Neural crest cell (in vitro differentiated cells): ENCODE data around the gene SRRM4. TPM values are rescaled to one million over a fixed set of nuclear protein-coding genes. Genes with fewer than 3 reads are reported as not detected.

Experiments
- DNase-seq: peaks from one replicate; pipeline ENCODE4 v3.0.0; 2021; ENCODE audit warnings: low read depth, mixed read lengths, low spot score
- H3K27ac Mint-ChIP-seq: one replicate; pipeline ENCODE4 v1.8.0; 2021; ENCODE audit warnings: mild to moderate bottlenecking, mixed read lengths; ENCODE audit not compliant: unreplicated experiment
- H3K27me3 Mint-ChIP-seq: 2 replicates; pipeline ENCODE4 v1.8.0; 2021; ENCODE audit warnings: low read depth, mild to moderate bottlenecking, mixed read lengths
- H3K36me3 Mint-ChIP-seq: 2 replicates; pipeline ENCODE4 v1.8.0; 2021; ENCODE audit warnings: low read depth, mild to moderate bottlenecking, mixed read lengths
- H3K4me1 Mint-ChIP-seq: 2 replicates; pipeline ENCODE4 v1.8.0; 2021; ENCODE audit warnings: mixed read lengths
- H3K4me3 Mint-ChIP-seq: one replicate; pipeline ENCODE4 v1.8.0; 2021; ENCODE audit warnings: mild to moderate bottlenecking, mixed read lengths
- H3K9me3 Mint-ChIP-seq: 2 replicates; pipeline ENCODE4 v1.8.0; 2021; ENCODE audit warnings: mixed read lengths
- CTCF ChIP-seq: fragments of 200-600 bp; sonication (generic); conservative IDR thresholded peaks from 2 replicates; pipeline ENCODE4 v1.5.0; 2021; ENCODE audit warnings: antibody characterized with exemption, mild to moderate bottlenecking
- total RNA-seq: library from RNA; stranded (reverse); gene quantifications from 2 replicates; pipeline ENCODE4 v1.2.1, GENCODE V29; 2021

SRRM4 gene
- total RNA-seq, 1 donor from 2014 or later = 10.8 TPM

GRCh38 chr12:119011231-119011630 is 29.9 kb downstream of the SRRM4 start:
- Mint-ChIP-seq H3K27me3 (no peaks in the 10 kb centered on the region), H3K36me3 (no peaks in the 10 kb centered on the region), H3K4me1 (peaks cover 42% of the 10 kb centered on the region), H3K4me3 (no peak overlapping the region), H3K27ac (no peak overlapping the region), H3K9me3 (no peaks in the 10 kb centered on the region)
- DNase-seq = no peak
- no peak for TF ChIP-seq CTCF

GRCh38 chr12:119012179-119012578 is 30.8 kb downstream of the SRRM4 start:
- Mint-ChIP-seq H3K36me3 (no peaks in the 10 kb centered on the region), H3K4me1 (peaks cover 34% of the 10 kb centered on the region), H3K9me3 (no peaks in the 10 kb centered on the region), H3K27ac (no peak overlapping the region), H3K4me3 (no peak overlapping the region), H3K27me3 (no peaks in the 10 kb centered on the region)
- no peak for DNase-seq
- no peak for TF ChIP-seq CTCF

- no peak for TF ChIP-seq CTCF
- no peak for DNase-seq
- Mint-ChIP-seq H3K27me3 (no peaks in the 10 kb centered on the region), H3K4me1 (peaks cover 35% of the 10 kb centered on the region), H3K36me3 (no peaks in the 10 kb centered on the region), H3K4me3 (no peak overlapping the region), H3K9me3 (no peaks in the 10 kb centered on the region), H3K27ac (no peak overlapping the region)
These were observed 31.7 kb downstream of the SRRM4 start for GRCh38 chr12:119013023-119013422.

- no peaks in the 10 kb centered on the region for H3K9me3 Mint-ChIP-seq
- TF ChIP-seq CTCF = no peak
- H3K4me3 Mint-ChIP-seq = no peak overlapping the region
- no peak for DNase-seq
- H3K4me1 Mint-ChIP-seq = peaks cover 38% of the 10 kb centered on the region
- H3K27ac Mint-ChIP-seq = no peak overlapping the region
- H3K27me3 Mint-ChIP-seq = peaks cover 2% of the 10 kb centered on the region
- H3K36me3 Mint-ChIP-seq = no peaks in the 10 kb centered on the region
These were observed 33.0 kb downstream of the SRRM4 start for GRCh38 chr12:119014368-119014767.

- DNase-seq = no peak
- Mint-ChIP-seq H3K36me3 (peaks cover 2% of the 10 kb centered on the region), H3K4me3 (no peak overlapping the region), H3K27me3 (peaks cover 3% of the 10 kb centered on the region), H3K27ac (no peak overlapping the region), H3K9me3 (peaks cover 7% of the 10 kb centered on the region), H3K4me1 (peaks cover 41% of the 10 kb centered on the region)
- no peak for TF ChIP-seq CTCF
These were observed 35.4 kb downstream of the SRRM4 start for GRCh38 chr12:119016715-119017114.

GRCh38 chr12:119019166-119019565 is 37.8 kb downstream of the SRRM4 start:
- H3K4me1 Mint-ChIP-seq = peaks cover 38% of the 10 kb centered on the region
- DNase-seq = no peak
- peaks cover 6% of the 10 kb centered on the region for H3K36me3 Mint-ChIP-seq
- no peak overlapping the region for H3K4me3 Mint-ChIP-seq
- H3K9me3 Mint-ChIP-seq = peaks cover 11% of the 10 kb centered on the region
- H3K27ac Mint-ChIP-seq = peak overlapping the region; percentile 59
- H3K27me3 Mint-ChIP-seq = peaks cover 3% of the 10 kb centered on the region
- TF ChIP-seq CTCF = no peak
